D721Med (cell line): ENCODE measurements around the gene GAS6.

Source experiments
- DNase-seq: peaks from one replicate; pipeline ENCODE4 v3.0.0; 2011; ENCODE audit warnings: low spot score; ENCODE audit not compliant: insufficient read length
- FAIRE-seq: peaks from 2 replicates; lab custom pipeline; 2011; peaks lifted over from hg19 to GRCh38; lab: Jason Lieb, UNC
- TF ChIP-seq, protein P1 (sequence below): IDR thresholded peaks from 2 replicates; pipeline ENCODE4 v1.5.1; 2012; ENCODE audit warnings: mild to moderate bottlenecking, control low read depth; ENCODE audit not compliant: insufficient read depth; ENCODE audit errors: missing control alignments

Gene GAS6

DNA sequence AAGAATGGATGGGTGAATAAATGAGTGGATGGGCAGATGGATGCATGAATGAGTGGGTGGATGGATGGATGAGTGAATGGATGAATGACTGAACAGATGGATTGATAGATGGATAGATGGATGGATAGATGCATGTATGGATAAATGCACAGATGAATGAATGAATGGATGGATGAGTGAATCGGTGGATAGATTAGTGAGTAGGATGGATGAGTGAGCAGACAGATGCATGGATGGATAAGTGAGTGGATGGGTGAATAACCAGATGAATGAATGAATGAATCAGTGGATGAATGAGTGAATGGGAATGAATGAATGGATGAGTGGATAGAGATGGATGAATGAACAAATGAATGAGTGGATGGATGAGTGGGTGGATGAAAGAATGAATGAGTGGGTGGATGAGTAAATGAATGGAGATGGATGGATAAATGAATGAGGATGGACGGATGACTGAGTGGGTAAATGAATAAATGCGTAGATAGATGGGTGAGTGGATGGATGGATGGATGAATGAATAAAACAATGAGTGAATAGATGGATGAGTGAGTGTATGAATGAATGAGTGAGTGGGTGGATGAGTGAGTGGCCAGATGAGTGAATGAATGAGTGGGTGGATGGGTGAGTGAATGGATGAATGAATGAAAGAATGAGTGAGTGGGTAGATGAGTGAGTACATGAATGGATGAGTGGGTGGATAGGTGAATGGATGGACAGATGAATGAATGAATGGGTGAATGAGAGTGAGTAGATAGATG, 13.0 kb downstream of the GAS6 start:
- FAIRE-seq: no peak
- no peak for DNase-seq
- TF ChIP-seq, protein P1, sequence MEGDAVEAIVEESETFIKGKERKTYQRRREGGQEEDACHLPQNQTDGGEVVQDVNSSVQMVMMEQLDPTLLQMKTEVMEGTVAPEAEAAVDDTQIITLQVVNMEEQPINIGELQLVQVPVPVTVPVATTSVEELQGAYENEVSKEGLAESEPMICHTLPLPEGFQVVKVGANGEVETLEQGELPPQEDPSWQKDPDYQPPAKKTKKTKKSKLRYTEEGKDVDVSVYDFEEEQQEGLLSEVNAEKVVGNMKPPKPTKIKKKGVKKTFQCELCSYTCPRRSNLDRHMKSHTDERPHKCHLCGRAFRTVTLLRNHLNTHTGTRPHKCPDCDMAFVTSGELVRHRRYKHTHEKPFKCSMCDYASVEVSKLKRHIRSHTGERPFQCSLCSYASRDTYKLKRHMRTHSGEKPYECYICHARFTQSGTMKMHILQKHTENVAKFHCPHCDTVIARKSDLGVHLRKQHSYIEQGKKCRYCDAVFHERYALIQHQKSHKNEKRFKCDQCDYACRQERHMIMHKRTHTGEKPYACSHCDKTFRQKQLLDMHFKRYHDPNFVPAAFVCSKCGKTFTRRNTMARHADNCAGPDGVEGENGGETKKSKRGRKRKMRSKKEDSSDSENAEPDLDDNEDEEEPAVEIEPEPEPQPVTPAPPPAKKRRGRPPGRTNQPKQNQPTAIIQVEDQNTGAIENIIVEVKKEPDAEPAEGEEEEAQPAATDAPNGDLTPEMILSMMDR: no peak

DNA sequence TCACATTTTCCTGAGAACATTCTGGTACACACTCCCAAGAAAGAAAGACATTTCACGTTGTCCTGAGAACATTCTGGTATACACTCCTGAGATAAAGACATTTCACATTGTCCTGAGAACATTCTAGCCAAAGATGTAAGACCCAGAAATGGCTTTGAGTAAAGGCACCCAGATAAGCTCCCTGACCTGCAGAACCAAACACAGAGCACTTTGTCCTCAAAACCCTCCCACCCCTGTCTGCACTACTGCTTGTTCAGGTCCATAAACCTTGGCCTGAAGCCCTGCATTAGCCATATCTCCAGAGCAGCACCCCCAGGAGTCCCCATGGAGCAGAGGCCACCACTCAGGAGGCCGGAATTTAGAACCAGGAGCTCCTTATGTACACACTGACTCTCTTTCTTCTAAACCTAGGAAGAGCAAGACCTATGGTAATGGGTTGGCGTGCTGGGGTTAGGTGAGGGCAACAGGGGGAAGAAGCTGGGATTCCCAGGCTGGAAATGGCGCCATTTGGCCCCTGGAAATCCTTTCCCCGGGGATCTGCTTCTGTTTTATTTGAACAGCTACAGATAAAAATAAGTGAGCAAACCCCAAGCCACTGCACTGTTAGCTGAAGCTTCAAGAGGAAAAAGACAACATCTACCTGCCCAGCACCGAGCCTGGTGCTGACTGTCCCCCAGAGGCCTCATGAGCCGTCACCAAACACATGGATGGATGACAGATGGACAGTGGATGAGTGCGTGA, 13.7 kb downstream of the GAS6 start:
- no peak for FAIRE-seq
- DNase-seq: no peak
- TF ChIP-seq, protein P1: no peak

DNA sequence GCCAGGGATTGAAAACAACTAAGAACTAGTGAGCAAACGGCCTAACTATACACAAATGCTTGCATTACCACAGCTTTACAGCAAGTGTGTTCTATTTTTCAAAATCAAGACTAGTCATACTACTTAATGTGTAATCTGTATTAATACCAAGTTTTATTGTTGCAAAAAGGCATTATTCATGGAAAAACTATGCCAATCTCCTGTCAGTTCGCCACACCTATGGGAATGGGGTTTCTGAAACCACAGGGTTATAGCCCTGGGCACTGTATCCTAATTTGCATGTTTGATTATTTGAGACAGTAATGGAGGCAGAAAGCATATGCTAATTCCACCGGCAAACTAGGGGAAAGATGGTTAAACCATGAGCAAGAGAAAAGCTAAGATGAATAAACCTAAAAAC, 14.3 kb downstream of the GAS6 start:
- no peak for DNase-seq

DNA sequence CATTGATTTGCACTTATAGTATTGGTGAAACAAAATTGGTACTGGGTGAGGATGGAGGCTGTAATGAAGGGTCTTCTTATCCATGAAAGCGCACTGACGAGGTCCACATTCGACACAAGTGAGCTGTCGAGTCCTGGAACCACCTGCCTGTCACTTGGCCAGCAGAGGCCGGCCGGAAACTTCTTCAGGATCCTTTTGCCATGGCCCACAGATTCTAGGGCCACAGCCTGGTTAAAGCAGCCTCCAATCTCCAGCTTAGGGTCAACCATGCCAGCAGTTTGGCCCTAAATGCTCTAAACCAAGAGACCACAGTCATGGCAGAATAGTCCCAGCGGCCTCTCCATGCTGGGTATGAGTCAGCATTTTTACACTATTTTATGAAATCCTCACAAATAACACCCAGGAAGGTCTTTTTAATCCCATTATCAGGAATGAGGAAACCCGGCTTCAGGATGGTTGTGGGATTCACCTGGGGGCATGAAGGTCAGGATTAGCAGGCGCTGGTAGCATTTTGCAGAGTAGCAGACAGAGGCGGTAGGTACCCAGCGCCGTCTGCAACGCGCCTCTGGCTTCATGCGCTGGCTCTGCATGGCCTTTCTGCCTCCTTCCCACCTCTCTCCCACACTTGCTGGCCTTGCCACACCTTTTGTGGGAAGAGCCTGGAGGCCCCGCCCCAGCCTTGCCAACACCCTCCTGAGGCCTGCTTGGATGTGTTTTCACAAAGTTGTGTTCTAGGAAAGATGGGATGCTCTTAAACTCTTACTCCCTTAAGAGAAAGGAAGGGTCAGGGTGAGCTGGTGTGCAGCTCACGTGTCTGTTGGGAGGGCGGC, 15.2 kb downstream of the GAS6 start:
- FAIRE-seq (no peak), DNase-seq (no peak)
- TF ChIP-seq, protein P1: no peak

More for the DNA sequence above, 14.3 kb downstream of the GAS6 start:
- no peak for FAIRE-seq
- TF ChIP-seq, protein P1: no peak

DNA sequence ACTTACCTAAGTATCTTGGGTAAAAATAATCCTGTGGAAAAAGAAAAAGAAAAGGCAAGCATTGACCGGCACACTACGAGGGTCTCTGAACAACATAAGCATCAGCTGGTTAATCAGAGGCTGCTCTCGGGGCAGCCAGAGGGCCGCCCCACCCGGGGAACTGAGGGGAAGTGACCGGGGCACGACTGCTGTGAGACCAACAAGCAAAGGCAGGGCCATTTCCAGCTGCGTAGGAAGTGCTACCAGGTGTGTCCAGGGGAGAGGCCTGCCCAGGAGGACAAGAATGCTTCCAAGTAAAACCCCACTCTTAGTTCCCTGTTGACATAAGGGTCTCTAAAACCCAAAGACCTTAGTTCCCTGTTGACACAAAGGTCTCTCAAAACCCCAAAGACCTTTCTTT, 15.9 kb downstream of the GAS6 start:
- FAIRE-seq: no peak
- TF ChIP-seq, protein P1: no peak
- DNase-seq: no peak

DNA sequence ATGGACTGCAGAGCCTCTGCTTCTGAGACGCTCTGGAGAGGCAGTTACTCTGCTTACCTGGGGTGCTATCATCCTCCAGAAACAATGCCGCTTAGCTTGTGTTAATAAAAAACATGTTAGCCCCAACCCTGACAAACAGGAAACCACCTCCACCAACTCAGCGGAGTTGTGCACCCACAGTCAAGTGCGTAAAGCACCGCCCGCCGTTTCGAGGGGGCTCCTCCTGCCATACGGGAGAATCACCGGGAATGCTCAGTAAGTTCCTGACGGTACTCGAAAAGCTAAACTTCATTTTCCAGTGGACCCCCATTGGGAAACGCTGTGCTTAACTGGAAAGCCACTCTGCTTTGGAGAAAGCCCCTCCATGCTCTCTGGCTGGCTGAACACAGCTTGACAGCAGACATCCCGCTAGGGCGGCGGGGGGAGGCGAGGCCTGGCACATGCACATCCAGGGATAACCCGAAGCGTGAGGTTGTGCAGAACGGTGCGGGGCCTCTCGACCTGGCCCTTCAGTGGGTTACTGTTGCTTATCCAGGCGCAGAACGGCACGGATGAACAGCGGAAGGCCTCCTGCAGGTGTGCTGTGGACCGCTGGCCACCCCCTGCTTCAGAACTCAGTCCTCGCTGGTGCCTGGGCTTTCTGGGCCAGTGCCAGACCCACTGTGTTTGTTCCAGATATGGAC, 17.1 kb downstream of the GAS6 start:
- TF ChIP-seq, protein P1: no peak
- no peak for DNase-seq
- FAIRE-seq: no peak
